Left lung (tissue), 10 donors: Measurements from ENCODE around the gene NOP14. TPM values are rescaled to one million over a fixed set of nuclear protein-coding genes. Genes with fewer than 3 reads are reported as not detected.

Source experiments
- ATAC-seq: fragments of 200-7000 bp; cut with Tn5 transposase; one replicate; pipeline ENCODE4 v1.9.1; 2020; ENCODE audit warnings: moderate library complexity
- DNase-seq, 4 donors: peaks; one replicate each; pipeline ENCODE4 v3.0.0-alpha.2; 2013 to 2020
- H3K27ac ChIP-seq, 2 donors: fragments of 200-600 bp; sonication (generic) in 1 of 2; one replicate each; pipeline versions ENCODE4 v1.5.0 to v1.8.0; 2020 to 2021
- H3K27me3 ChIP-seq, 2 donors: fragments of 200-600 bp; sonication (generic) in 1 of 2; one replicate each; pipeline versions ENCODE4 v1.5.0 to v1.8.0; 2020 to 2021
- H3K36me3 ChIP-seq, 2 donors: fragments of 200-600 bp; sonication (generic) in 1 of 2; one replicate each; pipeline versions ENCODE4 v1.5.0 to v1.8.0; 2020 to 2021
- H3K4me1 ChIP-seq, 2 donors: fragments of 200-600 bp; one replicate each; pipeline ENCODE4 v1.8.0; 2021
- H3K4me3 ChIP-seq, 2 donors: fragments of 200-600 bp; sonication (generic) in 1 of 2; one replicate each; pipeline versions ENCODE4 v1.5.0 to v1.8.0; 2020 to 2021; ENCODE audit warnings: mild to moderate bottlenecking in 1 of 2
- H3K9me3 ChIP-seq, 2 donors: fragments of 200-600 bp; sonication (generic) in 1 of 2; one replicate each; pipeline versions ENCODE4 v1.5.0 to v1.8.0; 2020 to 2021
- intact Hi-C, 2 donors: fragments of 100-400 bp; cut with DNase I; formaldehyde crosslinking; loops; one replicate each; pipeline versions ENCODE4 v1.11.2 to v1.14.2; 2022
- polyA plus RNA-seq, 6 donors: library from polyadenylated mRNA; unstranded; fragments of 120-200 nt; gene quantifications; one replicate each; pipeline ENCODE4 v1.2.1, GENCODE V29; 2013; ENCODE audit not compliant: insufficient read length in 6 of 6
- total RNA-seq, 2 donors: library from RNA; stranded (reverse); fragmentation: NEBNext Ultra II Directional; extraction: Animal tissue kit (Norgen Biotek cat#: 25700); gene quantifications; one replicate each; pipeline ENCODE4 v1.2.1, GENCODE V29; 2021
- TF ChIP-seq, protein P1 (sequence below), 2 donors: fragments of 200-600 bp; sonication (generic) in 1 of 2; IDR thresholded peaks; one replicate each; pipeline versions ENCODE4 v1.5.0 to v1.8.0; 2021; ENCODE audit warnings: antibody characterized with exemption in 2 of 2
- donor health status: DM: no; HTN: yes; CAD: no.
- donor health status: DM: no; HTN: no; CAD: no.

Gene NOP14
- total and polyA plus RNA-seq, 8 donors: 20.4 to 33.0 (median 27.1) TPM

DNA sequence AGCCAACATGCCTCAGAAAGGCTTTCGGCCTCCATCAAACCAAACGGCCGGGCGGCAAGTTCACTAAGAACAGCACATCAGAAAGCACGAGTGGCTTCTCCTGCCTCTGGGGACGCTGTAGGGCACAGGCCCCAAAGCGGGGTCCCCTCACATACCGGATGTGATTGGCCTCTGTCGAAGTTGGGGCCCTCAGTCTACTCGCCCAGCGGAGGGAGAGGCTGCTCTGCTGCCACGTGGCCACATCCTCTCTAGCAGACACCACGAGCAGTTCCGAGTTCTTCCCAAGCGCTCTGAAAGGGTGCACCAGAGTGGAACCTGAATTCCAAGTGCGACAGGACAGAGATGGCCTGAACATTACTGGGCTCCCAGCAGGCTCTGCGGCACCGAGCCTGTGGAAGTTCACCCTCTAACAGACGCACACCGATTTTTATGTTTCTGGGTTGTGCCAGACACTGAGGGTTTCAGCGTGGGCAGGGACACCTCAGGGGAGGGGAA lies 21.1 kb downstream of the NOP14 start:
- no peaks in the 10 kb centered on the region for H3K27me3 ChIP-seq
- H3K36me3 ChIP-seq: peaks cover 0 to 99% of the 10 kb centered on the region in 2 donors
- ATAC-seq (no peak), DNase-seq (no peak)
- intact Hi-C loops: no loop called here
- H3K4me3 ChIP-seq: no peak overlapping the region
- H3K9me3 ChIP-seq: no peaks in the 10 kb centered on the region
- TF ChIP-seq, protein P1, sequence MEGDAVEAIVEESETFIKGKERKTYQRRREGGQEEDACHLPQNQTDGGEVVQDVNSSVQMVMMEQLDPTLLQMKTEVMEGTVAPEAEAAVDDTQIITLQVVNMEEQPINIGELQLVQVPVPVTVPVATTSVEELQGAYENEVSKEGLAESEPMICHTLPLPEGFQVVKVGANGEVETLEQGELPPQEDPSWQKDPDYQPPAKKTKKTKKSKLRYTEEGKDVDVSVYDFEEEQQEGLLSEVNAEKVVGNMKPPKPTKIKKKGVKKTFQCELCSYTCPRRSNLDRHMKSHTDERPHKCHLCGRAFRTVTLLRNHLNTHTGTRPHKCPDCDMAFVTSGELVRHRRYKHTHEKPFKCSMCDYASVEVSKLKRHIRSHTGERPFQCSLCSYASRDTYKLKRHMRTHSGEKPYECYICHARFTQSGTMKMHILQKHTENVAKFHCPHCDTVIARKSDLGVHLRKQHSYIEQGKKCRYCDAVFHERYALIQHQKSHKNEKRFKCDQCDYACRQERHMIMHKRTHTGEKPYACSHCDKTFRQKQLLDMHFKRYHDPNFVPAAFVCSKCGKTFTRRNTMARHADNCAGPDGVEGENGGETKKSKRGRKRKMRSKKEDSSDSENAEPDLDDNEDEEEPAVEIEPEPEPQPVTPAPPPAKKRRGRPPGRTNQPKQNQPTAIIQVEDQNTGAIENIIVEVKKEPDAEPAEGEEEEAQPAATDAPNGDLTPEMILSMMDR (IDR thresholded peaks at IDR 0.05): no peak
- no peak overlapping the region for H3K27ac ChIP-seq
- peaks cover 0 to 10% of the 10 kb centered on the region in 2 donors for H3K4me1 ChIP-seq

GRCh38 chr4:2941138-2942036 lies 21.8 kb downstream of the NOP14 start:
- no peak overlapping the region for H3K4me3 ChIP-seq
- peaks cover 0 to 17% of the 10 kb centered on the region in 2 donors for H3K4me1 ChIP-seq
- H3K27ac ChIP-seq: no peak overlapping the region
- intact Hi-C loops: no loop called here
- no peak for ATAC-seq
- no peaks in the 10 kb centered on the region for H3K9me3 ChIP-seq
- no peak for DNase-seq
- no peaks in the 10 kb centered on the region for H3K27me3 ChIP-seq
- H3K36me3 ChIP-seq: peaks cover 0 to 93% of the 10 kb centered on the region in 2 donors
- TF ChIP-seq, protein P1 (IDR thresholded peaks at IDR 0.05): no peak

- no peaks in the 10 kb centered on the region for H3K27me3 ChIP-seq
- DNase-seq (peak in 1 of 4 donors; percentile 30), ATAC-seq (no peak)
- intact Hi-C loops: no loop called here
- no peak overlapping the region for H3K27ac ChIP-seq
- H3K4me3 ChIP-seq: no peak overlapping the region
- peaks cover 0 to 85% of the 10 kb centered on the region in 2 donors for H3K36me3 ChIP-seq
- TF ChIP-seq, protein P1 (IDR thresholded peaks at IDR 0.05): no peak
- peaks cover 2 to 26% of the 10 kb centered on the region in 2 donors for H3K4me1 ChIP-seq
- no peaks in the 10 kb centered on the region for H3K9me3 ChIP-seq
Measured at GRCh38 chr4:2940267-2941137, 22.7 kb downstream of the NOP14 start.

- H3K4me1 ChIP-seq: peaks cover 4 to 30% of the 10 kb centered on the region in 2 donors
- H3K9me3 ChIP-seq: no peaks in the 10 kb centered on the region
- no peak for ATAC-seq
- intact Hi-C loops: loop anchor here in 1 of 2 donors (10.0 kb wide), 1 partner anchor 175 kb away; no protein-coding TSS in a partner anchor
- no peak overlapping the region for H3K4me3 ChIP-seq
- peak in 1 of 4 donors; percentile 23 for DNase-seq
- peaks cover 0 to 76% of the 10 kb centered on the region in 2 donors for H3K36me3 ChIP-seq
- TF ChIP-seq, protein P1 (IDR thresholded peaks at IDR 0.05): no peak
- no peak overlapping the region for H3K27ac ChIP-seq
- H3K27me3 ChIP-seq: no peaks in the 10 kb centered on the region
Measured at GRCh38 chr4:2939383-2940243, 23.6 kb downstream of the NOP14 start.
